Lower lobe of right lung (tissue), 2 donors: ENCODE results near the gene STRBP. TPM values are rescaled to one million over a fixed set of nuclear protein-coding genes. Genes with fewer than 3 reads are reported as not detected.
A peak's percentile ranks its signal among the peaks of the same experiment; 100 is the strongest.
"Not testable (repeated sequence)": the region's sequence is repeated elsewhere in the genome, so short reads cannot be mapped to it uniquely, and the experiment has no call there.

Source experiments
- ATAC-seq, 2 donors: fragments of 200-7000 bp; cut with Tn5 transposase; one replicate each; pipeline ENCODE4 v1.9.1; 2020 to 2022; ENCODE audit warnings: mild to moderate bottlenecking in 2 of 2, moderate library complexity in 2 of 2
- DNase-seq: peaks from one replicate; pipeline ENCODE4 v3.0.0-alpha.2; 2020
- H3K27ac ChIP-seq: fragments of 200-600 bp; one replicate; pipeline ENCODE4 v1.8.0; 2022
- H3K27me3 ChIP-seq: fragments of 200-600 bp; one replicate; pipeline ENCODE4 v1.8.0; 2022; ENCODE audit warnings: low read depth
- H3K36me3 ChIP-seq: fragments of 200-600 bp; one replicate; pipeline ENCODE4 v1.8.0; 2022; ENCODE audit warnings: mild to moderate bottlenecking
- H3K4me1 ChIP-seq: fragments of 200-600 bp; one replicate; pipeline ENCODE4 v1.8.0; 2022
- H3K4me3 ChIP-seq: fragments of 200-600 bp; one replicate; pipeline ENCODE4 v1.8.0; 2022; ENCODE audit warnings: mild to moderate bottlenecking
- H3K9me3 ChIP-seq: fragments of 200-600 bp; one replicate; pipeline ENCODE4 v1.8.0; 2022
- intact Hi-C: fragments of 100-400 bp; cut with DNase I; formaldehyde crosslinking; loops from one replicate; pipeline ENCODE4 v1.11.0; 2022
- total RNA-seq: library from RNA; stranded (reverse); fragmentation: NEBNext Ultra II Directional; extraction: Animal tissue kit (Norgen Biotek cat#: 25700); gene quantifications from one replicate; pipeline ENCODE4 v1.2.1, GENCODE V29; 2021
- TF ChIP-seq, protein P1 (sequence below): fragments of 200-600 bp; IDR thresholded peaks from one replicate; pipeline ENCODE4 v1.8.0; 2022; ENCODE audit warnings: antibody characterized with exemption, mild to moderate bottlenecking
- donor health status: DM: no; HTN: yes; CAD: no; lungs with severe emphysema.

The STRBP gene
- total RNA-seq, 1 donor from 2014 or later: 23.7 TPM

- DNase-seq (no peak), ATAC-seq (peak; percentile 60 to 65)
- intact Hi-C loops: no loop called here
- TF ChIP-seq, protein P1, sequence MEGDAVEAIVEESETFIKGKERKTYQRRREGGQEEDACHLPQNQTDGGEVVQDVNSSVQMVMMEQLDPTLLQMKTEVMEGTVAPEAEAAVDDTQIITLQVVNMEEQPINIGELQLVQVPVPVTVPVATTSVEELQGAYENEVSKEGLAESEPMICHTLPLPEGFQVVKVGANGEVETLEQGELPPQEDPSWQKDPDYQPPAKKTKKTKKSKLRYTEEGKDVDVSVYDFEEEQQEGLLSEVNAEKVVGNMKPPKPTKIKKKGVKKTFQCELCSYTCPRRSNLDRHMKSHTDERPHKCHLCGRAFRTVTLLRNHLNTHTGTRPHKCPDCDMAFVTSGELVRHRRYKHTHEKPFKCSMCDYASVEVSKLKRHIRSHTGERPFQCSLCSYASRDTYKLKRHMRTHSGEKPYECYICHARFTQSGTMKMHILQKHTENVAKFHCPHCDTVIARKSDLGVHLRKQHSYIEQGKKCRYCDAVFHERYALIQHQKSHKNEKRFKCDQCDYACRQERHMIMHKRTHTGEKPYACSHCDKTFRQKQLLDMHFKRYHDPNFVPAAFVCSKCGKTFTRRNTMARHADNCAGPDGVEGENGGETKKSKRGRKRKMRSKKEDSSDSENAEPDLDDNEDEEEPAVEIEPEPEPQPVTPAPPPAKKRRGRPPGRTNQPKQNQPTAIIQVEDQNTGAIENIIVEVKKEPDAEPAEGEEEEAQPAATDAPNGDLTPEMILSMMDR: no peak
- Histone ChIP-seq H3K27ac (no peak overlapping the region), H3K4me3 (no peak overlapping the region), H3K4me1 (no peaks in the 10 kb centered on the region), H3K27me3 (no peaks in the 10 kb centered on the region), H3K9me3 (no peaks in the 10 kb centered on the region), H3K36me3 (no peaks in the 10 kb centered on the region)
Measured at GRCh38 chr9:123282362-123283047, 14.1 kb upstream of the STRBP start.

DNA sequence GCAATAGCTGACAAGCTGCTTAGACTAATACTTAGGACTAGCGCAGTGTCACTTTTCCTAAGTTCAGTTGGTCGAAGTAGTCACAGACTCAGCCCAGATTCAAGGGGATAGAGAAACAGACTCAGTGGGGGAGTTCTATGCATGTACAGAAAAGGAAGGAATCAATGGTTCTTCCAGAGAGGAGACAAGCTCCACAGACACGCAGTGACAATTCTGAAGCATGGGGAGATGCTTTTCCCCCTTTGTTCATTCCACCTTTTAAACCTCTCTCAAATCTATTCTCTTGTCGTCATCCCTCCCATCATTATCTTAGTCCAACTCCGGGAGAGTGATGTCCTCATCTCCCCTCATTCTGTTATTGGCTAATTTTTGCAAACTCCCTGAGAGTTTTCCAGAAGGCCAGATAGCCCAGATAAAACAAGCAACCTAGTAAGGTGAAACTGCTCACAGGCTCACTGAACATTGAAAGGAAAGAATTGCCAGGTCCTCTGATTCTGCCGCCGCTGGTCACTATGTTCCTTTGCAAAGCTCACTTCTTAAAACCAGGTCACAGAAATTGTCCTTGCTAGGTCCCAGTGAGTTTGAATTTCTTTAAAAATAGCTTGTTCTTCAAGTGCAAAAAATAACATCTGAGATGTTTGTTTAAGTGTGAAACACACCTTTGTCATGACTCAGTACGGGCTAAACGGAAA lies 13.4 kb upstream of the STRBP start:
- DNase-seq (no peak), ATAC-seq (peak in 1 of 2 donors; percentile 21)
- Histone ChIP-seq H3K27me3 (no peaks in the 10 kb centered on the region), H3K4me3 (no peak overlapping the region), H3K9me3 (no peaks in the 10 kb centered on the region), H3K27ac (no peak overlapping the region), H3K36me3 (no peaks in the 10 kb centered on the region), H3K4me1 (no peaks in the 10 kb centered on the region)
- TF ChIP-seq, protein P1: no peak
- intact Hi-C loops: no loop called here

DNA sequence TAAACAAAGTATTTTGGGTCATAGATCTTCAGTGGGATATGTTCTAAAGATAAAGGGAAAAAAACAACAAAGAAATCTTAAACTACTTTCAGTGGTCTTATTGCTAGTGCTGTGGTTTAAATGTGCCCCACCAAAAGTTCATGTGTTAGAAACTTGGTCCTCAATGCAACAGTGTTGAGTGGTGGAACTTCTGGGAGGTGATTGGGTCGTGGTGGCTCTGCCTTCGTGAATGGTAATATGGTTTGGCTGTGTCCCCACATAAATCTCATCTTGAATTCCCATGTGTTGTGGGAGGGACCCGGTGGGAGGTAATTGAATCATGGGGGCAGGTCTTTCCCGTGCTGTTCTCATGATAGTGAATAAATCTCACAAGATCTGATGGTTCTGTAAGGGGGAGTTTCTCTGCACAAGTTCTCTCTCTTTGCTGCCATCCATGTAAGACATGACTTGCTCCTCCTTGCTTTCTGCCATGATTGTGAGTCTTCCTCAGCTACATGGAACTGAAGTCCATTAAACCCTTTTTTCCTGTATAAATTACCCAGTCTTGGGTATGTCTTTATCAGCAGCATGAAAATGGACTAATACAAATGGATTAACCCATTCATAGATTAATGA lies 10.6 kb upstream of the STRBP start:
- ATAC-seq, H3K9me3 ChIP-seq, H3K4me3 ChIP-seq, H3K4me1 ChIP-seq, H3K27me3 ChIP-seq, H3K27ac ChIP-seq, DNase-seq, H3K36me3 ChIP-seq, intact Hi-C loops: not testable (repeated sequence)

GRCh38 chr9:123278361-123278760 lies 10.0 kb upstream of the STRBP start:
- TF ChIP-seq, protein P1: no peak
- no peak for ATAC-seq

DNA sequence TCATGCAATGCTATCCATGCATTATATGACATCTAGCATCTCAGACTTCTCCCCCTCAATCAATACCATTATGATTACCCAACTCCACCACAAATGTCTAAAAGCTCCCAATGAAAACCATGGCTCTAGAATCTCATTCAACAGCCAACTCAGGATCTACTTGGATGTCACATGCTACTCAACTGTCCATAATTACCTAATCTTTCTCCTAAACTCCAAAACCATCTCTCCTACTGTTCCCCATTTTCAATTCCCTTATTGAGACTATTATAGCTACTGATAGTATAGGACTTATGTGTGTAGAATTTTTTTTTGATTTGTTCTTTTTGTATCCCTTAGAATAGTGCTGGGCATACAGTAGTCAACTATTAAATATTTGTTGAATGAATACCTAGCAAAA lies 8.2 kb upstream of the STRBP start:
- no peaks in the 10 kb centered on the region for H3K27me3 ChIP-seq
- H3K4me1 ChIP-seq: no peaks in the 10 kb centered on the region
- DNase-seq (no peak), ATAC-seq (no peak)
- H3K27ac ChIP-seq: no peak overlapping the region
- no peaks in the 10 kb centered on the region for H3K9me3 ChIP-seq
- TF ChIP-seq, protein P1: no peak
- H3K4me3 ChIP-seq: no peak overlapping the region
- no peaks in the 10 kb centered on the region for H3K36me3 ChIP-seq
- intact Hi-C loops: no loop called here

More at GRCh38 chr9:123278361-123278760, 10.0 kb upstream of the STRBP start:
- Histone ChIP-seq H3K4me3 (no peak overlapping the region), H3K4me1 (no peaks in the 10 kb centered on the region), H3K36me3 (no peaks in the 10 kb centered on the region), H3K9me3 (no peaks in the 10 kb centered on the region), H3K27me3 (no peaks in the 10 kb centered on the region), H3K27ac (no peak overlapping the region)
- no peak for DNase-seq
- intact Hi-C loops: no loop called here

DNA sequence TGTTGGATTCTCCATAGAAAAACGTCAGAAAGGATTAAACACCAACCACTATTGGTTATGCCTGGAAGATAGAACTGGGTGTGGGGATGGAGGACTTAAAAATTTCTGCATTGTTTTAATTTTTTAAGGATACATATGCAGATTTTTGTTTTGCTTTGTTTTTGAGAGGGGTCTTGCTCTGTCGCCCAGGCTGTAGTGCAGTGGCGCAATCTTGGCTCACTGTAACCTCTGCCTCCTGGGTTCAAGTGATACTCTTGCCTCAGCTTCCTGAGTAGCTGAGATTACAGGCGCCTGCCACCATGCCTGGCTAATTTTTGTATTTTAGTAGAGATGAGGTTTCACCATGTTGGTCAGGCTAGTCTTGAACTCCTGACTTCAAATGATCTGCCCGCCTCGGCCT lies 2.7 kb upstream of the STRBP start:
- DNase-seq, H3K9me3 ChIP-seq, ATAC-seq, H3K4me3 ChIP-seq, H3K27me3 ChIP-seq, H3K4me1 ChIP-seq, intact Hi-C loops, H3K27ac ChIP-seq, H3K36me3 ChIP-seq: not testable (repeated sequence)
